GM12891 (cell line): ENCODE results near the gene NPS.

ENCODE experiments used
- PAX5 ChIP-seq: IDR thresholded peaks from 2 replicates; pipeline ENCODE4 v1.6.1; 2011; ENCODE audit warnings: low read length, moderate library complexity, mild to moderate bottlenecking; ENCODE audit not compliant: insufficient read depth, severe bottlenecking
- POLR2A ChIP-seq: IDR thresholded peaks from 2 replicates; pipeline ENCODE4 v1.6.1; 2011; ENCODE audit warnings: low read depth, low read length, control low read depth
- POLR2AphosphoS5 ChIP-seq: IDR thresholded peaks from 2 replicates; pipeline ENCODE4 v1.6.1; 2011; ENCODE audit warnings: low read depth, low read length, control low read depth
- SPI1 ChIP-seq: IDR thresholded peaks from 2 replicates; pipeline ENCODE4 v1.6.1; 2011; ENCODE audit warnings: low read depth, low read length, control low read depth
- TAF1 ChIP-seq: IDR thresholded peaks from 2 replicates; pipeline ENCODE4 v1.6.1; 2011; ENCODE audit warnings: low read depth, low read length, control low read depth

DNA sequence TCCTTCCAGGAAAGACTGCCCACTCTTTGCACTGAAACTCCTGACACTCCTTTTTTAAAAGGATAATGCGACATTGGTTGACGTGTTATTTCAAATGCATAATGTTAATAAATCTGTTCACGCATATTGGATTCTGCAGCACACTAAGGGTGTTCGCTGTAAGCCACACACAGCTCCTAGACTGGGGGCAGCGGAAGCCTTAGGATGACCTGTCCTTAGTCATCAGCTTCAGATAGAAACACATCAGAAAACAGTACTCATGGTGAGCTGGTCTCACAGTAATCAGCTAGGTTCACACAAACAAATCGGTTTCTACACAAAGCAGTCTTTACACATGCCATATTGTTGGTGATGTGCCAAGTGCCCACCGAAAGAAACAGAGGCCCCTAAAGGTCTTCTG is 4.3 kb downstream of the NPS start:
- TF ChIP-seq TAF1 (no peak), POLR2A (no peak), POLR2AphosphoS5 (no peak), SPI1 (no peak), PAX5 (no peak)
